Ishikawa (cell line): Measurements from ENCODE around the gene AGPAT4.

Experiments
- CEBPB ChIP-seq: IDR thresholded peaks from 2 replicates; pipeline ENCODE4 v1.6.1; 2012
- CREB1 ChIP-seq: IDR thresholded peaks from 2 replicates; pipeline ENCODE4 v1.6.1; 2012; ENCODE audit warnings: low read depth
- EGR1 ChIP-seq: IDR thresholded peaks from 2 replicates; pipeline ENCODE4 v1.6.1; 2012
- EP300 ChIP-seq: IDR thresholded peaks from 2 replicates; pipeline ENCODE4 v1.6.1; 2012; ENCODE audit warnings: borderline replicate concordance
- FOXM1 ChIP-seq: IDR thresholded peaks from 2 replicates; pipeline ENCODE4 v1.6.1; 2012; ENCODE audit warnings: low read depth, borderline replicate concordance
- NFIC ChIP-seq: IDR thresholded peaks from 2 replicates; pipeline ENCODE4 v1.6.1; 2012
- RAD21 ChIP-seq: IDR thresholded peaks from 2 replicates; pipeline ENCODE4 v1.6.1; 2012; ENCODE audit warnings: low read depth
- TAF1 ChIP-seq: IDR thresholded peaks from 2 replicates; pipeline ENCODE4 v1.6.1; 2012; ENCODE audit warnings: low read depth, mild to moderate bottlenecking
- TCF12 ChIP-seq: IDR thresholded peaks from 2 replicates; pipeline ENCODE4 v1.6.1; 2012; ENCODE audit warnings: low read depth
- TEAD4 ChIP-seq: IDR thresholded peaks from 2 replicates; pipeline ENCODE4 v1.6.1; 2012
- YY1 ChIP-seq: IDR thresholded peaks from 2 replicates; pipeline ENCODE4 v1.6.1; 2012; ENCODE audit warnings: low read depth
- ZBTB7A ChIP-seq: IDR thresholded peaks from 2 replicates; pipeline ENCODE4 v1.6.1; 2012; ENCODE audit warnings: low read depth
- TF ChIP-seq, protein P1 (sequence below): IDR thresholded peaks from 2 replicates; pipeline ENCODE4 v1.6.1; 2012
- TF ChIP-seq, protein P2 (sequence below): IDR thresholded peaks from 2 replicates; pipeline ENCODE4 v1.6.1; 2012; ENCODE audit warnings: low read depth, mild to moderate bottlenecking
- TF ChIP-seq, protein P3 (sequence below): IDR thresholded peaks from 2 replicates; pipeline ENCODE4 v1.6.1; 2012

The AGPAT4 gene

DNA sequence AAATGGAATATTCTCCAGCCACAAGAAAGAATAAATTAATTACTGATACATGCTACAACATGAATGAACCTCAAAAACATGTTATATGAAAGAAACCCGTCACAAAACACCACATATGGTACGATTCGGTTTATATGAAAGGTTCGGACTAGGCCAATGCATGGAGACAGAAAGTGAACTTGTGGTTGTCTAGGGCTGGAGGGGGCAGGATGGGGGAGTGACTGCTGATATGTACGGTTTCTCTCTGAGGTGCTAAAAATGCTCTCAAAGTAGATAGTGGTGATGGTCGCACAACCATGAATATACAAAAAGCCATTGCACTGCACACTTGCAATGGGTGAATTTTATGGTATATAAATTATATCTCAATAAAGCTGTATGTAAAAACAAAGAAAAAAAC lies 18.3 kb downstream of the AGPAT4 start:
- TF ChIP-seq NFIC: no peak
- TF ChIP-seq TEAD4: no peak
- TF ChIP-seq, protein P1, sequence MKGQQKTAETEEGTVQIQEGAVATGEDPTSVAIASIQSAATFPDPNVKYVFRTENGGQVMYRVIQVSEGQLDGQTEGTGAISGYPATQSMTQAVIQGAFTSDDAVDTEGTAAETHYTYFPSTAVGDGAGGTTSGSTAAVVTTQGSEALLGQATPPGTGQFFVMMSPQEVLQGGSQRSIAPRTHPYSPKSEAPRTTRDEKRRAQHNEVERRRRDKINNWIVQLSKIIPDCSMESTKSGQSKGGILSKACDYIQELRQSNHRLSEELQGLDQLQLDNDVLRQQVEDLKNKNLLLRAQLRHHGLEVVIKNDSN: no peak
- TF ChIP-seq, protein P2, sequence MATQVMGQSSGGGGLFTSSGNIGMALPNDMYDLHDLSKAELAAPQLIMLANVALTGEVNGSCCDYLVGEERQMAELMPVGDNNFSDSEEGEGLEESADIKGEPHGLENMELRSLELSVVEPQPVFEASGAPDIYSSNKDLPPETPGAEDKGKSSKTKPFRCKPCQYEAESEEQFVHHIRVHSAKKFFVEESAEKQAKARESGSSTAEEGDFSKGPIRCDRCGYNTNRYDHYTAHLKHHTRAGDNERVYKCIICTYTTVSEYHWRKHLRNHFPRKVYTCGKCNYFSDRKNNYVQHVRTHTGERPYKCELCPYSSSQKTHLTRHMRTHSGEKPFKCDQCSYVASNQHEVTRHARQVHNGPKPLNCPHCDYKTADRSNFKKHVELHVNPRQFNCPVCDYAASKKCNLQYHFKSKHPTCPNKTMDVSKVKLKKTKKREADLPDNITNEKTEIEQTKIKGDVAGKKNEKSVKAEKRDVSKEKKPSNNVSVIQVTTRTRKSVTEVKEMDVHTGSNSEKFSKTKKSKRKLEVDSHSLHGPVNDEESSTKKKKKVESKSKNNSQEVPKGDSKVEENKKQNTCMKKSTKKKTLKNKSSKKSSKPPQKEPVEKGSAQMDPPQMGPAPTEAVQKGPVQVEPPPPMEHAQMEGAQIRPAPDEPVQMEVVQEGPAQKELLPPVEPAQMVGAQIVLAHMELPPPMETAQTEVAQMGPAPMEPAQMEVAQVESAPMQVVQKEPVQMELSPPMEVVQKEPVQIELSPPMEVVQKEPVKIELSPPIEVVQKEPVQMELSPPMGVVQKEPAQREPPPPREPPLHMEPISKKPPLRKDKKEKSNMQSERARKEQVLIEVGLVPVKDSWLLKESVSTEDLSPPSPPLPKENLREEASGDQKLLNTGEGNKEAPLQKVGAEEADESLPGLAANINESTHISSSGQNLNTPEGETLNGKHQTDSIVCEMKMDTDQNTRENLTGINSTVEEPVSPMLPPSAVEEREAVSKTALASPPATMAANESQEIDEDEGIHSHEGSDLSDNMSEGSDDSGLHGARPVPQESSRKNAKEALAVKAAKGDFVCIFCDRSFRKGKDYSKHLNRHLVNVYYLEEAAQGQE: no peak
- TF ChIP-seq TAF1: no peak
- no peak for TF ChIP-seq RAD21
- no peak for TF ChIP-seq EP300
- no peak for TF ChIP-seq YY1
- TF ChIP-seq, protein P3, sequence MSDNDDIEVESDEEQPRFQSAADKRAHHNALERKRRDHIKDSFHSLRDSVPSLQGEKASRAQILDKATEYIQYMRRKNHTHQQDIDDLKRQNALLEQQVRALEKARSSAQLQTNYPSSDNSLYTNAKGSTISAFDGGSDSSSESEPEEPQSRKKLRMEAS: no peak
- TF ChIP-seq EGR1: no peak
- no peak for TF ChIP-seq FOXM1
- TF ChIP-seq CREB1: no peak
- no peak for TF ChIP-seq ZBTB7A
- TF ChIP-seq TCF12: no peak
- no peak for TF ChIP-seq CEBPB

DNA sequence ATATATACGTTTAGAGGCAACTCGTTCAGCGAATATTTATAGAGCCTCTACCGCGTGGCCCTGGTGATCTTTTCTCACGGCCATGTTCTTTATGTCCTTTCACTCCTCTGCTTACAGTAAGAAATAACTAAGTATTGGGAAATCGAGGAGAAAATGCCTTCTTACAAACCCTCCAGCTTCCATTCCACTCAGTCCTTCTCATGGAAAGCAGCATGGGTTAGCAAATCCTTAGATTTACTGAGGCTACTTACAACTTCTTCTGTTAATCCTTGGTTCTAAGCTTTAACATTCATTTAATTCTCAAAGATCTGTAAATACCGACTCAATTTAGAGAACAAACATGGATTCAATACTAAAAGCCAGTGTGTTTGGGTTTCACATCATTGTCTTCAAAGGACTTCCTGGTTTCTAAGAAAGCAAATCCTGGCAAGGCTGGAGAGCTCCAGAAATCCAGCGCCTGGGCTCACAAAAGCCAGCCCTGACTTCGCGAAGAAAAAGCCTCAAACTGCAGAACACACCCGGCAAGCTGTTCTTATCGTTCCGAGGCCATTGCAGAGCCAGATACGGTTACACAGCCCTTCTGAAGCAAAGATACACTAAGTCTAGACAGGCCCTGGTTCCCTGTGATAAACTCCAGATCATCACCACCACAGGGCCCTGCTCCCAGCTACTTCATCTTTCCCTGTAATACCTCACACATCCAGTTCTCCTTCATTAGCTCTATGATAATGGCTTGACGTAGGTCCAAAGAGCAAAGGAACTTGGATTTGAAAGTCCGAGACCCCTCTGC lies 19.2 kb downstream of the AGPAT4 start:
- no peak for TF ChIP-seq TAF1
- TF ChIP-seq, protein P3: no peak
- no peak for TF ChIP-seq FOXM1
- TF ChIP-seq RAD21: no peak
- no peak for TF ChIP-seq EP300
- TF ChIP-seq CEBPB: no peak
- TF ChIP-seq, protein P1: no peak
- TF ChIP-seq CREB1: no peak
- no peak for TF ChIP-seq ZBTB7A
- no peak for TF ChIP-seq NFIC
- no peak for TF ChIP-seq TCF12
- TF ChIP-seq, protein P2: no peak
- TF ChIP-seq EGR1: no peak
- no peak for TF ChIP-seq TEAD4

DNA sequence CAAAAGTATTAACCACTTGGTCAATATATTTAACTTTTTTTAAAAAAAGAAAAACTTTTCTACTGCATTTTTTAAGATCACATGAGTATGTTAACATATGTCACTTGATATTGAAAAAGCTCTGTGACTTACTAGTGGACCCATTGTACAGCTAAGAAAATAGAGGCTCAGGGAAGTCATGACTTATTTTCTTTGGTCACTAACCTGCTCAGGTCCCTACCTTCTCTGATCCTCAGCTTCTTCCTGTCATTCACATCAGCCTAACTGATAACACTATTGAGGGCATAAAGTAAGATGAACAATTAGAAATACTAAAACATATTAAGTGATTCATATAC lies 19.8 kb downstream of the AGPAT4 start:
- no peak for TF ChIP-seq TCF12
- TF ChIP-seq CREB1: no peak
- no peak for TF ChIP-seq ZBTB7A
- TF ChIP-seq NFIC: no peak
- TF ChIP-seq EGR1: no peak
- no peak for TF ChIP-seq EP300
- no peak for TF ChIP-seq TAF1
- no peak for TF ChIP-seq CEBPB
- no peak for TF ChIP-seq TEAD4
- no peak for TF ChIP-seq YY1
- TF ChIP-seq, protein P3: no peak
- TF ChIP-seq, protein P1: no peak
- no peak for TF ChIP-seq FOXM1

DNA sequence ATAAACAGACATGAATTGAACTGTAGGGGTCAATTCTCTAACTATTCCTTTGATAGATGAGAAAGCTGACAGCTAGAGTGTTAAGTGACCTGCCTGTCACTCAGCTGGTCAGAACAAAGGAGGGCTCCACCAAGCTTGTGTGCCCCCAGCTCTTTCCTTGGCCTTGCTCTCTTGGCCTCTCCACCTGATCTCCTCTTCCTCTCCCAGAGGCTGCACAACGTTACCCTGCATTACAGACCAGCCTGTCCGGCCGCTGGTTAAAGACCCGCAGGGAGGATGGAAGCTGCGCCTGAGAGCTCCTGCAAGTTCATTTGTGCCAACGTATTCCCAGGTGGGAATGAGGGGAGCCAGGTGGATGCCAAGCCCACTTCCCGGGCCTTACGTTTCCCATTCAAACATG lies 22.5 kb downstream of the AGPAT4 start:
- TF ChIP-seq YY1 (no peak), EP300 (no peak), CEBPB (no peak), EGR1 (no peak), TCF12 (no peak), TAF1 (no peak), TEAD4 (no peak), CREB1 (no peak), ZBTB7A (no peak), FOXM1 (no peak), RAD21 (no peak), NFIC (no peak)
- TF ChIP-seq, protein P1: no peak
- TF ChIP-seq, protein P2: no peak
- TF ChIP-seq, protein P3: no peak
